ENCODE measurements around the gene FCGR1A.
"Not testable (repeated sequence)": the region's sequence is repeated elsewhere in the genome, so short reads cannot be mapped to it uniquely, and the experiment has no call there.

Gene FCGR1A

DNA sequence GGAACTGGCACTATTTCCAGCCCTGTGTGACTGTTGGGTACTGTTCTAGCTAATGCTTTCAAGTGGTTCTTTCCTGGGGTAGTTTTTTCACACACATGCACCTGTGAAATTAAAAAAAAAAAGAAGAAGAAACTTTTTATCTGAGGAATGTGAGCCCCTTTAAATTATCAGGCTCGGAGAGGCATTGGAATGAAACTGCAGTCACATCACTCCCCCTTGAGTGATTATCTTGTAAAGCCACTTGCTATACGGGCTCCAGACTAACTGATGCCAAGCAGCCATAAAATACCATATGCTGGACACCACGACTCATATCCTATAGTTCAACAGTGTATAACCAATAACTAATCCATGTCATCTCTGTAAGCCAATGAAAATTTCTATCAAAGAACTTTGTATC lies 5.4 kb upstream of the FCGR1A start:
- not testable (repeated sequence) for DNase-seq (ENCODE audit: low spot score)

DNA sequence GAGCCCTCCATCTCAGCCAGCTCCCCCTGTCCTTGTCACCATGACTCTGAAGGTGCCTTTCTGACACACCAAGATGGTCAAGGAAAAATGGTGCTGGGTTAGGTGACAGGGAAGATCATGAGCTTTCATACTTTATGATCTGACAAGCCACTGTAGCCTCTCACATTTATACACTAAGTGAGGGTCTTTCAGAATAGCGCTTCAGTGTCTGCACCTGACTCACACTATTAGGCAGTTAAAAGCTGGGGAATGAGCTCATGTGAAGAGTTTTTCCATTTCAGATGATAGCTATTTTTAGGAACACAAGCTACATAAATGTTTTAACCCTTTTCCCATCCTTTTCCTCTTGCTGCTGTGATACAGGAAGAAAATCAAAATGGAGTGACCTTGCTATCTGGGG lies 4.2 kb upstream of the FCGR1A start:
- DNase-seq (ENCODE audit: low spot score) = not testable (repeated sequence)

DNA sequence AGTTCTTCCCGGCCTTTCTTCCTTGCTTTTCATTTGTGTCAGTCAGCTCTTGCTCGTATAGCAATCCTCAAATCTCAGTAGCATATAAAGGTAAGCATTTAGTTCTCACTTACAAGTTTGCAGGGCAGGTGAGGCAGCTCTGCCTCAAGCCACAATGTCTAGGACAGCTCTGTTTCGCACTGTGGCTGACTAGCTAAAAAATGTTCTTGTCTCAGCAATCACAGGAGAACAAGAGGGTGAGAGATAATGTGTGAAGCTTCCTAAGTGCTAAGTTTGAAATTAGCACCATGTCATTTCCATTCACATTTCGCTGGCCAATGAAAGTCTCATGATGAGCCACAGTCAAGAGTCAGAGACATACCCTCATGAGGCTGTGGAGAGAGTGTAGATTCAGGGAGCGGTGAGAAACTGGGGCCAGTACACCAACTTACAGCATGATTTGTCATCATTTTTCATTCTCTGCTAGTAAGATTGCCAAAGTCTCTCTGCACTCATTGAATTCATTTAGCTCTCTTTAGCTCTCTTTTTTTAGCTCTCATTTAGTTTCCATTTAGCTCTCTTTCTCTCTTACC lies 995 bp upstream of the FCGR1A start:
- not testable (repeated sequence) for DNase-seq (ENCODE audit: low spot score)

DNA sequence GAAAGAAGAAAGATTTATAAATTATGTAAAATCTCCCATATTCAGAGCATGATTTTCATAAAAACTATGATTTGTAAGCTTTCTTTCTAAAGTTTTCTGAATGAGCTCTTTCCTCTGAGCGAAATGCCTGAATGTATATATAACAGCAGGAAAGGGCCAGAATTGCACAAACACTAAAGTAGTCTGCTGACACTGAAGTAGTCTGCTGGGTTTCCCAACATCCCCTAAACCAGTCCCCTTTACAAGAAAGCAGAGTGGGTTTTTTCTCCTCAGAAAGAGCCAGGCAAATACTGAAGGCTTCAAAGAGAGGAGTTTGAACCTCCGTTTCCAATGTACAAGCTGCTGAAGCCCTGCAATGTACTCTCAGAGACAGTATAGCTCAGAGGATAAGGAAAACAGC lies 795 bp downstream of the FCGR1A start:
- not testable (repeated sequence) for DNase-seq (ENCODE audit: low spot score)

DNA sequence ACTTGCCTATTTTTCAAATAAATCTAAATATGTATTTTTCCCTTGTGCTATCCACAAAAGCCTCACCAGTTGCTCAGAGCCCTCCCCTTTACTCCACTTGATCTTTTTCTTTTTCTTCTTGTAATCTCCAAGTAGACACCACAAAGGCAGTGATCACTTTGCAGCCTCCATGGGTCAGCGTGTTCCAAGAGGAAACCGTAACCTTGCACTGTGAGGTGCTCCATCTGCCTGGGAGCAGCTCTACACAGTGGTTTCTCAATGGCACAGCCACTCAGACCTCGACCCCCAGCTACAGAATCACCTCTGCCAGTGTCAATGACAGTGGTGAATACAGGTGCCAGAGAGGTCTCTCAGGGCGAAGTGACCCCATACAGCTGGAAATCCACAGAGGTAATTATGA lies 1.4 kb downstream of the FCGR1A start:
- not testable (repeated sequence) for DNase-seq (ENCODE audit: low spot score)

DNA sequence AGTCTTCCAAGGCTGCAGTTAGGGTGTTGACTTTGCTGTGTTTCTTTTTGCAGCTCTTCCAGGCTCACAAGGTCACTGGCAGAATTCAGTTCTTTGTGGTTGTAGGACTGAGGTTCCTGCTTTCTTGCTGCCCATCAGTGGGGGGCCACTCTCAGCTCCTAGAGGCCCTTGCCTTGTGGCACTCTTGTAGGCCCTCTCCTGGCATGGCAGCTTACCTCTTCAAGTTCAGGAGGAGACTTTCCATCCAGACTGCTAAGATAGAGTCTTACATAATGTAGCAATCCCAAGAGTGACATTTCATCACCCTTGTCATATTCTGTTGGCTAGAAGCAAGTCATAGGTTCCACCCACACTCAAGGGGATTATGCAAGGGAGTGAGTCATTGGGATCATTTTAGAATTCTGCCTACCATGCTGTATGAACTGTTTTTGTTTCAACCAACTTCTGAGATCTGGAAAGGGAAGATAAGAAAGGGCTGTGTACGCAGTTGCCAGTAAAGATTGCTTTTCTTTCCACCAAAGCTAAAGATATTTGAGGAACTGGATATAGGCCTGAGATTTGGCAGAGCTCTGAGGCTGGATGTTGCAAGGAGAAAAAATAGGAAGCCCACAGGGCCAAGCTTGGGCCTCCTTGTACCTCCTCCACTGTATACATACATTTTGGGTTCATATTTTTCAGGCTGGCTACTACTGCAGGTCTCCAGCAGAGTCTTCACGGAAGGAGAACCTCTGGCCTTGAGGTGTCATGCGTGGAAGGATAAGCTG lies 5.4 kb downstream of the FCGR1A start:
- not testable (repeated sequence) for DNase-seq (ENCODE audit: low spot score)

DNA sequence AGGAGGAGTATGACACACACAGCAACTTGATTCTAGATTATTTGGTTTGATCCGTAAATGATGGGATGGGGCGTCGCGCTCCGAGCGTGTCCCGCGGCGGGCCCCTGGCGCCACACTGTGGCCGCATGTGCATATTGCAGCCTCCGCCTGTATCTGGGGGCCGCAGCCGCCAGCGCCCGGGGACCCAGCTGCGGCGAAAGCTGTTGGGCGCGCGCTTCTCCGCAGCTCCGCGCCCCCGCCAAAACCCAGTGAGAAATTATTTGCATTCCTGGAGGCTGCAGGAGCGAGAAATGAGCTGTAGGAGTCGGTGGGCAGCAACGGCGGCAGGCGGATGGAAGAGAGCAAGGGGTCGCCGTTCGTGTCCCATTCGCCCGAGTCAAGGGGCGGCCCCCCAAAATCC lies 10.0 kb downstream of the FCGR1A start:
- peak; percentile 67 for DNase-seq (ENCODE audit: low spot score)

DNA sequence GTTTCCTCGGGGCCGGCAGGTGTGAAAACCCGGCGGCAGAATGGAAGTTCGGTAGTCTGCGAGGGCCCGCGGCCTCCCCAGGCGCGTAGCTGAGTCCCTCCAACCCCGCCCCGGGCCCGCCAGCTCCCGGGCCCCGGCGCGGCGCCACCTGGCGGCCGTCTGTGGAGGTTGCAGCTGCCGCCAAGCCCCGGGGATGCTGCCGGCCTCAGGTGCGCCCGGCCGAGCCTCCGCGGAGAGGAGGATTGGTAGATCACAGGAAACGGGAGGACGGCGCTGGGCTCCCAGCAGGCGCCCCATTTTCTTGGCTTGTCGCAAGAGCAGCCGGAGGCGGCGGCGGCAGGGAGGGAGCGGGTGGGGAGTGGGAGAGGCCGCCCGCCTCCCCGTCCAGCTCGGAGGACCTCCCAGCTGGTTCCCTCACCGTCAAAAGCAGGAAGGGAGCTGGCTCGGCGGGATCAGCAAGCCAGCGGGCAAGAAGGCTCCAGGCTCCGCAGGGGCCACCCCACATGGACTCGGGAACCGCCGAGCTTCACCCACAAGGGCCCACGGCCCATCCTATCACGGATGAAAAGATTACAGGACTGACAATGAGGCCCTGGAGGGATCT lies 10.5 kb downstream of the FCGR1A start:
- peak; percentile 85 for DNase-seq (ENCODE audit: low spot score)

DNA sequence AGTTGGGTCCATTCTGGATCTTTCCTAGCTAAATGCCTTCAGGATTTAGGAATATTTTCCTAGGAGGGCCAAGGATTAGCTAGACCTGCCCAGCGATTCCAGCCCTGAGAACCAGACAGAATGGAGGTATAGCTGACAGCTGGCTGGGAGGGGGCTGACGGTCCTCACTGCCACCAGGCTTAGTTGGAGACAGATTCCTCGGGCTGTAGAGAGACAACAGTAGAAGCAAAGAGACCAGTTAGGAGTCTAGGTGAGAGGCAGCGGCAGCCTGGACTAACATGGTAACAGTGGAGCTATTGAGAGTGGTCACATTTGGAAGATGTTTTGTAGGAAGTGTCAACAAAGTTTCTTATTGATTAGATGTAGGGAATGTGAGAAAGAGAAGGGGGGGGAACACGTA lies 11.4 kb downstream of the FCGR1A start:
- DNase-seq (ENCODE audit: low spot score) = not testable (repeated sequence)

DNA sequence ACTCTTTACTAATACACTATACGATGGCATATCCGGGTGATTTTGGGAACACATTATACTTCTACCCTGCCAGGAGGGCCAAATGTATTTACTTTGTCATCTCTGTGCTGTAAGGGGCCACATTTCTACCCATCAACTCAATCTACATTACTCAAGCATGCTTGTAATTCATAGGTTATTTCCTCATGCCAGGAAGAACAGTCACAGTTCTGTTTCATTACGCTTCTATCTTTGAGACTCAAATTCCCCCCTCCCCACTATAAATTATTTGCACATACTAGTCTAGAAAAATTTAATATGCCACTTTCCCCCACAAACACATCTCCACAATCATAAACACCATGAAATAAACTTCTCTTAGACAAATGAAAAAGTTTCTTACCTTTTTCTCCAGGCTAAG lies 19.1 kb downstream of the FCGR1A start:
- not testable (repeated sequence) for DNase-seq (ENCODE audit: low spot score)

DNA sequence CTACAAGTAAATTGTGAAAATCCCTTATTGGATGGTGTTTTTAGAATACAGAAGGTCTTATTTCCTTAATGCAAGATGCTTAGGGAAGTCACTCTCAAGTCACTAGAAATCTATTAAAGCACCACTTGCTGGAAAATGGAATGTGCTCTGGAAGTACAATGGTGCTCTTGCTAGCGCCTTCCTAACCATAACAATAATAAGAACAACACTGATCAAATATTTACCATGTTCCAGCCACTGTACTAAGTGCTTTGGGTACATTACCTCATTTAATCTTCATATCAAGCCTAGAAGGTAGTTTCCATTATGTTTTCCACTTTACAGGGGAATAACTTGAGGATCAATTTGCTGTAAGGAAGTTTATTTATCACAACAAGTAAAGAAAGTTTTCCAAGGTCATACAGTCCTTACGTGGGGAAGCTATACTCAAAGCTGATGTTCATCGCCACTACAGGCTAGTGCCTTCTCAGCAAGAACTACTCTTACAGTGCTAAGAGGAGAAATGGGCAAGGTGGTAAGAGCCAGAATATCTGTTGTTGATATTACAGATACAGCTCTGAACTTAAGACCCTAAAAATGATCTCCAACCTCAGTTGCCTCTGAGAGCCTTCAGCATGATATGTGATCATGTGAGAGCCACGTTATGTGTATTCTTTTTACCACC lies 22.1 kb downstream of the FCGR1A start:
- DNase-seq (ENCODE audit: low spot score) = not testable (repeated sequence)

DNA sequence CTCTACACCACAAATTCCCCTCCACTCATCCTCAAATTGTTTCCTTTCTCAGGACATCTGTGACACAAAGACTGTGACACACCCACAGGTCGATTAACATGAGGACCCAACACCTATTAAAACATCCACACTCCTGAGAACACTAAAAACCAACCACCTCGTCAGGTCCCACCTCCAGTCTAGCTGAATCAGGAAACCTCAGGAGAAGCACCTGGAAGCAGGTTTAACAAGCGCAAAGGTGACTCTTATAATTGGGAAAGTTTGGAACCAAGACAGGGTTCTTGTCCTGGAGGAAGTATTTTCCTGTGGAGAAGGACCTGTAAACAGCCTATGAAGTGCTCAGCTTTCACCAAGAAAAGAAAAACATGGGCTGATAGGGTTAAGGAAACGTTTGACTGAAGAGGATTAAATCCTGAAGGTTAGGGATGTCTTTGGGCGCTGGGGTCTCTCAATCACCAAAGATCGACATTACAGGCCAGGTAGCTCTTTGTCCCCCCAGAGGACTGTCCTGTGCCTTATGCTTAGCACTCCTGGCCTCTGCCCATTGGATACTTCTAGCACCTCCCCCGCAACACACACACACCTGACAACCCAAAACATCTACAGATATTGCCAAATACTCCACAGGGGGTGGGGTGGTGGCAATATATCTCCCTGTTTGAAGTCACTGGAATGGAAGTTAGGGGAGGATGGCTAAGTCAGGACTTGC lies 28.4 kb downstream of the FCGR1A start:
- DNase-seq (ENCODE audit: low spot score) = not testable (repeated sequence)

DNA sequence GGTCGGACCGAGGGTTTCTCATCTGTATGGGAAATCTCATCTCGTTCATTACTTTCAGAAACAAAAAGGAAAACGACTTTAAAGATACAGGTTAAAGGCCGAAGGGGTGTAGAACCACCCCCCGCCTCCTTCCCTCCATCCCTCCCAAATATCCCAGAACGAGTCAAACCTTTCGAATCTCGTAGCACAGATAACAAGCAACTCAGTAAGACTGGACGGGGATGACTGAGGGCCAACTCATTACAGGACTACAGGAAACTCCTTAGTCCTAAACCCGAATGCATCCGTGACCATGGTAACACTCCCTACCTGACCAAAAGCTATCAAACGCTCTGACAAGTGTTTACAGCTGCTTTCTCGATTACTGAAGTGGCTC lies 29.0 kb downstream of the FCGR1A start:
- DNase-seq (ENCODE audit: low spot score) = not testable (repeated sequence)

DNA sequence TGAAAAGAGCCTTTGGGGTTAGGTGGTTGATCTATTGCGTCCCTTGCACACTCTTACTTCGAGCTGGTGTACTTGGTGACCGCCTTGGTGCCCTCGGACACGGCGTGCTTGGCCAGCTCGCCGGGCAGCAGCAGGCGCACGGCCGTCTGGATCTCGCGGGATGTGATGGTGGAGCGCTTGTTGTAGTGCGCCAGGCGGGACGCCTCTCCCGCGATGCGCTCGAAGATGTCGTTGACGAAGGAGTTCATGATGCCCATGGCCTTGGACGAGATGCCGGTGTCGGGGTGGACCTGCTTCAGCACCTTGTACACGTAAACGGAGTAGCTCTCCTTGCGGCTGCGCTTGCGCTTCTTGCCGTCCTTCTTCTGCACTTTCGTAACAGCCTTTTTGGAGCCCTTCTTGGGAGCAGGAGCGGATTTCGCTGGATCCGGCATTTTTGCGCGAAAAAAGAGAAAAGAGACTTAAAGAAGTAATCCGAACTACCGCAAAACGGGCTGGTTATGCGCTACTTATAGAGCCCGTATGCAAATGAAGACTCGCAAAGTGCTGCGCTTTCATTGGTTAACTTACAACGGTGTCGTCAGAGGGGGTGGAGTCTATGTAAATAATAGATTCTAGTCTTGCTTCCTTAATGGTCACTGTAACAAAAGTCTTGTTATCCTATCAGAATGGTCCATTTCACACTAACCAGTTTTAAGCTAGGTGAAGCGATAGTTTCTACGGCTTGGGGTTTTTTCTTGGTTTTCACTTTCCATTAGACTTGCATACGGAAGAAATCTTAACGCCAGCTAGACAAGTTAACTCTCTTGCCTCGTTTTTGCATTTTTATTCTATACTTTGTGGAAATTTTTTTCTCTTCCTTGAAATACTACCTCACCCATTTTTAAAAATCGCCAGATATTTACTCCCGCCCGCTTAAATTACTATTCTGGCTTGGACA lies 29.7 kb downstream of the FCGR1A start:
- peak; percentile 92 for DNase-seq (ENCODE audit: low spot score)

DNA sequence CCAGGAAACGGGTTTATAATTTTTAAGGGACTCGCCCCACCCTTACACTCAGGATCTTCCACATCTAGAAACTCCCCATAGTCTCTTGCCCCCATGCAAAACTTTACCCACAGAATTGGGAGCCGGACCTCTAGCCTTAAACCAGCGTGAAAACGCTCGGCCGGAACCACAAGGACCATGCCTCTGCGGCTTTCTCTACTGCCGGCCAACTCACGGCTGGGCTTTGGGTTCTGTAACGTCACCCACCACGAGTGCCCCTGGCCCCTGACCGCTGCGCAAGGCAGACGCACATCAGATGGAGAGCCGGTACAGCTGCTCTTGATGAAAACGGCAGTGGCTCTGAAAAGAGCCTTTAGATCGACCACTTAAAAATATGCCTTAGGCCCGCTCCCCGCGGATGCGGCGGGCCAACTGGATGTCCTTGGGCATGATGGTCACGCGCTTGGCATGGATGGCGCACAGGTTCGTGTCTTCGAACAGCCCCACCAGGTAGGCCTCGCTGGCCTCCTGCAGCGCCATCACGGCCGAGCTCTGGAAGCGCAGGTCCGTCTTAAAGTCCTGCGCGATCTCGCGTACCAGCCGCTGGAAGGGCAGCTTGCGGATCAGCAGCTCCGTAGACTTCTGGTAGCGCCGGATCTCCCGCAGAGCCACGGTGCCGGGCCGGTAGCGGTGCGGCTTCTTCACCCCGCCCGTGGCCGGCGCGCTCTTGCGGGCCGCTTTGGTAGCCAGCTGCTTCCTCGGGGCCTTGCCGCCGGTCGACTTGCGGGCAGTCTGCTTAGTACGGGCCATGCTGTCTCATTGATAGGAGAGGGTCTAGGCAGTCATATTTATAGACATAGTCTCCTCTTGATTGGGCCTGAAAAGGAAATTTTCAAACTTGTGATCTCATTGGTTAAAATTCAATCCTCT lies 30.7 kb downstream of the FCGR1A start:
- peak; percentile 77 for DNase-seq (ENCODE audit: low spot score)

DNA sequence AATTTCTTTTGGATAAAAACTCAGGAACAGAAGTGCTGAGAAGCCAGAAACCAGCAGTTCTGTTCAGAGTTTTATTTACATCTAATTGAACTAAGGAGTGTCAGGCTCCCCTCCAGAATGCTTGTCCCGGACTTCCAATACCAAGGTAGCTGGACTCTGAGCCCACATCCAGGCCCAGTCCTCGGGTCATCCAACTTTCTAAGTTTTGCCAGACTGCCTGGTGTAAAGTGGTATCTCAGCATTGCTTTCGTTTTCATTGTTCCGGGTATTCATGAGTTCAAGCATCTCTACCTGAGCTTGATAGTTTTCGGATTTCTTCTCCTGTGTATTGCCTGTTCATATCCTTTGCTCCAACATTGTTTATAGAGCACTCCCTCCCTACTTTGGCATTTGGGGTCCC lies 37.9 kb downstream of the FCGR1A start:
- DNase-seq (ENCODE audit: low spot score) = not testable (repeated sequence)

DNA sequence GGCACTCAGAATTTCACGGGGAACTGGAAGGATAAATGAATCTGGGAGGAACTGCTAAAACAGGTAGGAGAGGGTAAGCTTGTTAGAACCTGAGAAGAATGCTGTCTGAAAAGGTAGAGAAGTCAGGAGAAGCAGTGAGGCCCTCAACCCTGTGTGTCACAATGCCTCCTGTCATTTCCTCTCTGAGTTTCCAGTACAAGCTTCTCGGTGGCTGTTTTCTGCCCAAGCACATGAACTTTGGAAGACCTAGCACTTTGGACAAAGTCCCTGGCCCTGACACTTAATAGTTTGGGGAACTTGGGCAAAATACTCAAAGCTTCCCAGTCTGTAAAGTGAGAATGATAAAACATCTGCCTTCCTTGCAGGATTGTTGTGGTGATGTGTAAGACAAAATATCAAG lies 44.1 kb downstream of the FCGR1A start:
- not testable (repeated sequence) for DNase-seq (ENCODE audit: low spot score)

DNA sequence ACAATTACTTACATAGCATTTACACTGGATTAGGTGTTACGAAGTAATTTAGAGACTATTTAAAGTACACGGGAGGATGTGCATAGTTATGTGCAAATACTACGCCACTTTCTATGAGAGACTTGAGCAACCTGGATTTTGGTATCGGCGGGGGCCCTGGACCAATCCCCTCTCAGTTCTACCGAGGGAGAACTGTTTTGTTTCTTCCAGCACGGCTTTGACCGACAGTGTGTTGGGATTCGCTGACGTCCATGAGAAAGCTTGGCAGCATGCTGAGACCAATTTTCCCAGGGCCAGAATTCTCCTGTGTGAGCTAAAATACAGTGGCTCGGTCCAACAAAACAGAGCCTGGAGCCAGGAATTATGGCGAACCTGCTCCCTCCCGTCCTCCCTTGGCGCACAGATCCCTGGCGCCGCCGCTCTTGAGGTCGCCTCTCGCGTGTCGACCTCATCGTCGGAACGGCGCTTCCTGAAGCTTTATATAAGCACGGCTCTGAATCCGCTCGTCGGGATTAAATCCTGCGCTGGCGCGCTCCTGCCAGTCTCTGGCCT lies 49.3 kb downstream of the FCGR1A start:
- DNase-seq (ENCODE audit: low spot score) = not testable (repeated sequence)

DNA sequence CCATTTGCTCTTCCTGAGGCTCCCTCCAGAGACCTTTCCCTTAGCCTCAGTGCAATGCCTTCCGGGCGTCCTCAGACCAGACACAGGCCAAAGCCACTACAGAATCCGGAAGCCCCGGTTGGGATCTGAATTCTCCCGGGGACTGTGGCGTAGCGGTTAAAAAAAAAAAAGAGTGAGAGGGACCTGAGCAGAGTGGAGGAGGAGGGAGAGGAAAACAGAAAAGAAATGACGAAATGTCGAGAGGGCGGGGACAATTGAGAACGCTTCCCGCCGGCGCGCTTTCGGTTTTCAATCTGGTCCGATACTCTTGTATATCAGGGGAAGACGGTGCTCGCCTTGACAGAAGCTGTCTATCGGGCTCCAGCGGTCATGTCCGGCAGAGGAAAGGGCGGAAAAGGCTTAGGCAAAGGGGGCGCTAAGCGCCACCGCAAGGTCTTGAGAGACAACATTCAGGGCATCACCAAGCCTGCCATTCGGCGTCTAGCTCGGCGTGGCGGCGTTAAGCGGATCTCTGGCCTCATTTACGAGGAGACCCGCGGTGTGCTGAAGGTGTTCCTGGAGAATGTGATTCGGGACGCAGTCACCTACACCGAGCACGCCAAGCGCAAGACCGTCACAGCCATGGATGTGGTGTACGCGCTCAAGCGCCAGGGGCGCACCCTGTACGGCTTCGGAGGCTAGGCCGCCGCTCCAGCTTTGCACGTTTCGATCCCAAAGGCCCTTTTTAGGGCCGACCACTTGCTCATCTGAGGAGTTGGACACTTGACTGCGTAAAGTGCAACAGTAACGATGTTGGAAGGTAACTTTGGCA lies 50.0 kb downstream of the FCGR1A start:
- DNase-seq (ENCODE audit: low spot score) = not testable (repeated sequence)
